ENCODE measurements around the gene TDRD9.
"Not testable (repeated sequence)": the region's sequence is repeated elsewhere in the genome, so short reads cannot be mapped to it uniquely, and the experiment has no call there.

TDRD9 gene

DNA sequence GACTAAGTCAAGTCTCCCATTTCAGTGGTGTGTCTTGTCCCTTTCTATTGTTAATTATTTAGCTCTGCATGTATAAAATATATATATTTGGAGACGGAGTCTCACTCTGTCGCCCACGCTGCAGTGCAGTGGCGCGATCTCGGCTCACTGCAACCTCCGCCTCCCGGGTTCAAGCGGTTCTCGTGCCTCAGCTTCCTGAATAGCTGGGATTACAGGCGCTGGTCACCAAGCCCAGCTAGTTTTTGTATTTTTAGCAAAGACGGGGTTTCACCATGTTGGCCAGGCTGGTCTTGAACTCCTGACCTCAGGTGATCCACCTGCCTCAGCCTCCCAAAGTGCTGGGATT, 6.4 kb upstream of the TDRD9 start:
- not testable (repeated sequence) for H3K4me1 ChIP-seq (ENCODE audit: control insufficient read depth in 1 of 2, insufficient read depth in 2 of 2, low read length in 2 of 2); H2BK12ac ChIP-seq (ENCODE audit: low read length); H3K9me3 ChIP-seq (ENCODE audit: insufficient read depth, low read depth, low read length); H3K27ac ChIP-seq (ENCODE audit: low read depth, low read length); H3K79me2 ChIP-seq (ENCODE audit: control insufficient read depth, insufficient read depth, low read length, poor library complexity); H3K9ac ChIP-seq (ENCODE audit: low read length); H3K79me1 ChIP-seq (ENCODE audit: low read length); H2BK120ac ChIP-seq (ENCODE audit: insufficient read depth, low read length, poor library complexity); H4K91ac ChIP-seq (ENCODE audit: low read depth, low read length); DNase-seq; H3K27me3 ChIP-seq (ENCODE audit: insufficient read depth, low read length); H3K18ac ChIP-seq (ENCODE audit: low read length); H2BK5ac ChIP-seq (ENCODE audit: low read depth, low read length, poor library complexity); H4K12ac ChIP-seq (ENCODE audit: low read depth, low read length); H3K4me3 ChIP-seq (ENCODE audit: low read depth, low read length); H3K23ac ChIP-seq (ENCODE audit: low read length); H2AK5ac ChIP-seq (ENCODE audit: low read length); H3K4ac ChIP-seq (ENCODE audit: low read depth, low read length); H3K36me3 ChIP-seq (ENCODE audit: control insufficient read depth in 1 of 2, insufficient read depth in 2 of 2, low read length in 2 of 2); H3K14ac ChIP-seq (ENCODE audit: low read length)
- Histone ChIP-seq H4K8ac (ENCODE audit: low read depth, low read length) (peak overlapping the region; percentile 62), H2AFZ (ENCODE audit: insufficient read depth, low read length, poor library complexity) (peak overlapping the region; percentile 76), H3K4me2 (ENCODE audit: low read length) (peak overlapping the region; percentile 65)
- WGBS (ENCODE audit: extremely low coverage, insufficient coverage, insufficient read length) = no CpG with 5 or more reads among the region's 12 CpGs

DNA sequence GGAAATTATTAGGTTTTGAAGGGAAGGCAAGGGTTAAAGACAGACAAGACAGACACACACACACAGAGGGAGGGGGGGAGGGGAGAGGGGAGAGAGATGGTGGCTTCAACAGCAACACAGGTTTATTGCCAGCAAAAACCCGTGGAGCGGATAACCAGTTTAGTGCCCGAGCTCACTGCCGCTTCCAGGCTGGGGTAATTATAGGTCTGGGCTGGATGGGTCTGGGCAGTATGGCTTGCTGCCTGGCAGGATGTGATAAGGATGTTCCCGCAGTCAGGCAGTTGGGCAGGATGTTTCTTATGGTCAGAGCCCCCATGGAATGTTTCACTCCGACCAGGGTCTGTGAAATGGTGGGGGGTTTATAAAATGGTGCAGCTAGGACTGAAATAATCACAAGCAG, 4.4 kb upstream of the TDRD9 start:
- H3K14ac ChIP-seq (ENCODE audit: low read length) = no peak overlapping the region
- H2BK120ac ChIP-seq (ENCODE audit: insufficient read depth, low read length, poor library complexity) = no peak overlapping the region
- no peak overlapping the region for H3K4me3 ChIP-seq (ENCODE audit: low read depth, low read length)
- H2BK5ac ChIP-seq (ENCODE audit: low read depth, low read length, poor library complexity) = no peak overlapping the region
- H3K9ac ChIP-seq (ENCODE audit: low read length) = no peak overlapping the region
- no peak overlapping the region for H2AK5ac ChIP-seq (ENCODE audit: low read length)
- H4K12ac ChIP-seq (ENCODE audit: low read depth, low read length) = no peak overlapping the region
- H3K36me3 ChIP-seq (ENCODE audit: control insufficient read depth in 1 of 2, insufficient read depth in 2 of 2, low read length in 2 of 2) = no peaks in the 10 kb centered on the region
- no peak for DNase-seq
- H2AFZ ChIP-seq (ENCODE audit: insufficient read depth, low read length, poor library complexity) = no peak overlapping the region
- no CpG with 5 or more reads among the region's 6 CpGs for WGBS (ENCODE audit: extremely low coverage, insufficient coverage, insufficient read length)
- H3K4ac ChIP-seq (ENCODE audit: low read depth, low read length) = no peak overlapping the region
- no peak overlapping the region for H4K8ac ChIP-seq (ENCODE audit: low read depth, low read length)
- H2BK12ac ChIP-seq (ENCODE audit: low read length) = no peak overlapping the region
- no peak overlapping the region for H3K27ac ChIP-seq (ENCODE audit: low read depth, low read length)
- no peak overlapping the region for H3K23ac ChIP-seq (ENCODE audit: low read length)
- no peak overlapping the region for H3K18ac ChIP-seq (ENCODE audit: low read length)
- H3K9me3 ChIP-seq (ENCODE audit: insufficient read depth, low read depth, low read length) = no peaks in the 10 kb centered on the region
- H3K27me3 ChIP-seq (ENCODE audit: insufficient read depth, low read length) = no peaks in the 10 kb centered on the region
- no peak overlapping the region for H4K91ac ChIP-seq (ENCODE audit: low read depth, low read length)
- H3K4me1 ChIP-seq (ENCODE audit: control insufficient read depth in 1 of 2, insufficient read depth in 2 of 2, low read length in 2 of 2) = no peaks in the 10 kb centered on the region
- peaks cover 3% of the 10 kb centered on the region for H3K79me1 ChIP-seq (ENCODE audit: low read length)
- peaks cover 8% of the 10 kb centered on the region for H3K79me2 ChIP-seq (ENCODE audit: control insufficient read depth, insufficient read depth, low read length, poor library complexity)
- no peak overlapping the region for H3K4me2 ChIP-seq (ENCODE audit: low read length)

- no peak for DNase-seq
- WGBS (ENCODE audit: extremely low coverage, insufficient coverage, insufficient read length) = no CpG with 5 or more reads among the region's 5 CpGs
- Histone ChIP-seq H3K9ac (ENCODE audit: low read length) (no peak overlapping the region), H3K36me3 (ENCODE audit: control insufficient read depth in 1 of 2, insufficient read depth in 2 of 2, low read length in 2 of 2) (no peaks in the 10 kb centered on the region), H4K8ac (ENCODE audit: low read depth, low read length) (no peak overlapping the region), H3K4ac (ENCODE audit: low read depth, low read length) (no peak overlapping the region), H3K18ac (ENCODE audit: low read length) (no peak overlapping the region), H3K79me1 (ENCODE audit: low read length) (peaks cover 3% of the 10 kb centered on the region), H3K4me1 (ENCODE audit: control insufficient read depth in 1 of 2, insufficient read depth in 2 of 2, low read length in 2 of 2) (no peaks in the 10 kb centered on the region), H3K23ac (ENCODE audit: low read length) (no peak overlapping the region), H2BK12ac (ENCODE audit: low read length) (no peak overlapping the region), H2AFZ (ENCODE audit: insufficient read depth, low read length, poor library complexity) (no peak overlapping the region), H2BK120ac (ENCODE audit: insufficient read depth, low read length, poor library complexity) (no peak overlapping the region), H3K4me2 (ENCODE audit: low read length) (no peak overlapping the region), H3K79me2 (ENCODE audit: control insufficient read depth, insufficient read depth, low read length, poor library complexity) (peaks cover 8% of the 10 kb centered on the region), H4K12ac (ENCODE audit: low read depth, low read length) (no peak overlapping the region), H3K27ac (ENCODE audit: low read depth, low read length) (no peak overlapping the region), H3K4me3 (ENCODE audit: low read depth, low read length) (no peak overlapping the region), H4K91ac (ENCODE audit: low read depth, low read length) (no peak overlapping the region), H3K27me3 (ENCODE audit: insufficient read depth, low read length) (no peaks in the 10 kb centered on the region), H2AK5ac (ENCODE audit: low read length) (no peak overlapping the region), H2BK5ac (ENCODE audit: low read depth, low read length, poor library complexity) (no peak overlapping the region), H3K14ac (ENCODE audit: low read length) (no peak overlapping the region), H3K9me3 (ENCODE audit: insufficient read depth, low read depth, low read length) (no peaks in the 10 kb centered on the region)
These were observed 2.9 kb upstream of the TDRD9 start for GRCh38 chr14:103925316-103925715.

GRCh38 chr14:103927566-103927965, 690 bp upstream of the TDRD9 start:
- Histone ChIP-seq H3K79me2 (ENCODE audit: control insufficient read depth, insufficient read depth, low read length, poor library complexity) (no peaks in the 10 kb centered on the region), H3K4me1 (ENCODE audit: control insufficient read depth in 1 of 2, insufficient read depth in 2 of 2, low read length in 2 of 2) (no peaks in the 10 kb centered on the region), H3K79me1 (ENCODE audit: low read length) (no peaks in the 10 kb centered on the region), H2AK5ac (ENCODE audit: low read length) (no peak overlapping the region), H3K27ac (ENCODE audit: low read depth, low read length) (no peak overlapping the region), H3K14ac (ENCODE audit: low read length) (no peak overlapping the region), H4K8ac (ENCODE audit: low read depth, low read length) (no peak overlapping the region), H3K9ac (ENCODE audit: low read length) (no peak overlapping the region), H3K4ac (ENCODE audit: low read depth, low read length) (no peak overlapping the region), H2AFZ (ENCODE audit: insufficient read depth, low read length, poor library complexity) (no peak overlapping the region), H4K91ac (ENCODE audit: low read depth, low read length) (no peak overlapping the region), H3K27me3 (ENCODE audit: insufficient read depth, low read length) (no peaks in the 10 kb centered on the region), H2BK12ac (ENCODE audit: low read length) (no peak overlapping the region), H2BK5ac (ENCODE audit: low read depth, low read length, poor library complexity) (no peak overlapping the region), H3K9me3 (ENCODE audit: insufficient read depth, low read depth, low read length) (no peaks in the 10 kb centered on the region), H3K18ac (ENCODE audit: low read length) (no peak overlapping the region), H3K36me3 (ENCODE audit: control insufficient read depth in 1 of 2, insufficient read depth in 2 of 2, low read length in 2 of 2) (no peaks in the 10 kb centered on the region), H3K23ac (ENCODE audit: low read length) (no peak overlapping the region), H3K4me3 (ENCODE audit: low read depth, low read length) (no peak overlapping the region), H3K4me2 (ENCODE audit: low read length) (no peak overlapping the region), H4K12ac (ENCODE audit: low read depth, low read length) (no peak overlapping the region), H2BK120ac (ENCODE audit: insufficient read depth, low read length, poor library complexity) (no peak overlapping the region)
- no peak for DNase-seq
- no CpG with 5 or more reads among the region's 18 CpGs for WGBS (ENCODE audit: extremely low coverage, insufficient coverage, insufficient read length)

All from trophoblast cell (in vitro differentiated cells and primary cell).